Testis (tissue), 3 donors: ENCODE measurements around the gene PCSK2. TPM values are rescaled to one million over a fixed set of nuclear protein-coding genes. Genes with fewer than 3 reads are reported as not detected.

Experiments used
- DNase-seq: peaks from one replicate; pipeline ENCODE4 v3.0.0-alpha.2; 2019
- H3K27ac ChIP-seq, 2 donors: fragments of 200-600 bp; sonication (generic); one replicate each; pipeline ENCODE4 v1.5.1; 2019
- H3K27me3 ChIP-seq: fragments of 200-600 bp; sonication (generic); one replicate; pipeline ENCODE4 v1.5.1; 2019
- H3K36me3 ChIP-seq: fragments of 200-600 bp; sonication (generic); one replicate; pipeline ENCODE4 v1.5.1; 2017; ENCODE audit warnings: low read depth; ENCODE audit errors: missing control alignments
- H3K4me1 ChIP-seq: fragments of 200-600 bp; sonication (generic); one replicate; pipeline ENCODE4 v1.5.1; 2019
- H3K4me3 ChIP-seq, 2 donors: fragments of 200-600 bp; sonication (generic); one replicate each; pipeline ENCODE4 v1.5.1; 2017 to 2019
- H3K9me3 ChIP-seq: fragments of 200-600 bp; sonication (generic); one replicate; pipeline ENCODE4 v1.5.1; 2017
- POLR2A ChIP-seq: fragments of 450-650 bp; IDR thresholded peaks from one replicate; pipeline ENCODE4 v1.6.1; 2017; ENCODE audit warnings: antibody characterized with exemption, mild to moderate bottlenecking, moderate library complexity
- WGBS, 2 donors: methylation state at CpG; one replicate each; pipeline ENCODE4 v1.1.5; 2018; 5-methylcytosine and 5-hydroxymethylcytosine counted together
- intact Hi-C: fragments of 100-400 bp; cut with DNase I; formaldehyde crosslinking; loops from one replicate; pipeline ENCODE4 v1.15.1; 2023; ENCODE audit warnings: low total_unique reads
- polyA plus RNA-seq: library from polyadenylated mRNA; stranded (reverse); fragments of 350-450 nt; fragmentation: Illumina TruSeq; extraction: RNeasy Lipid Tissue Mini Kit (QIAGEN cat#74804); gene quantifications from one replicate; pipeline ENCODE4 v1.2.3, GENCODE V29; 2014; ENCODE audit warnings: low read depth, low replicate concordance; ENCODE audit not compliant: insufficient read depth
- total RNA-seq, 2 donors: library from RNA; depleted of rRNA; stranded (reverse); fragments of >200 nt; gene quantifications; one replicate each; pipeline ENCODE4 v1.2.3, GENCODE V29; 2016
- TF ChIP-seq, protein P1 (sequence below), 3 experiments: fragments of 450-650 bp in 2 of 3; fragments of 200-600 bp in 1 of 3; sonication (generic) in 1 of 3; IDR thresholded peaks; one replicate each; pipeline ENCODE4 v1.5.1; 2016 to 2019; ENCODE audit warnings: antibody characterized with exemption in 3 of 3, mild to moderate bottlenecking in 2 of 3, moderate library complexity in 1 of 3

Gene PCSK2
- total and polyA plus RNA-seq, 3 donors from 2014 or later, result 5.1 to 40.5 (median 11.7) TPM

DNA sequence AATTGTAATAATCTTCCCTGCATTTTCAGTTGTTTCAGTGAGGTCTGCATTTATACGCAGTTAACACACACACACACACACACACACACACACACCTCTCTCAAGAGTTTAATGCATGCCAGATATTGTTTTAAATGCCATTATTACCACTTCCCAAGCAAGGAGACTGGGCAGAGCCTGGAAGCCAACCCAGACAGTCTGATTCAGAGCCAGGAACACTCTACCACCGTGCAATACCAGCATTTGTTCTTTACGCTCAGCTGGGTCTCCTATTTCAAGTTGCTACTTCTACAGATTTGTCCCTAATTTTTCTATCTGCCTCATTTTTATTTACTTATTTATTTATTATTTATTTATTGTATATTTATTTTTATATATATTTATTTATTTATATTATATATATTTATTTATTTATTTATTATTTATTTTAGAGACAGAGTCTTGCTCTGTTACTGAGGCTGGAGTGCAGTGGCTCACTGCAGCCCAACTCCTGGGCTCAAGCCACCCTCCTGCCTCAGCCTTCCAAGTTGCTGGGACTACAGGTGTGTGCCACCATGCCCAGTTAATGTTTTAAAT is 68.4 kb downstream of the PCSK2 start:
- no peak for TF ChIP-seq POLR2A
- TF ChIP-seq, protein P1, sequence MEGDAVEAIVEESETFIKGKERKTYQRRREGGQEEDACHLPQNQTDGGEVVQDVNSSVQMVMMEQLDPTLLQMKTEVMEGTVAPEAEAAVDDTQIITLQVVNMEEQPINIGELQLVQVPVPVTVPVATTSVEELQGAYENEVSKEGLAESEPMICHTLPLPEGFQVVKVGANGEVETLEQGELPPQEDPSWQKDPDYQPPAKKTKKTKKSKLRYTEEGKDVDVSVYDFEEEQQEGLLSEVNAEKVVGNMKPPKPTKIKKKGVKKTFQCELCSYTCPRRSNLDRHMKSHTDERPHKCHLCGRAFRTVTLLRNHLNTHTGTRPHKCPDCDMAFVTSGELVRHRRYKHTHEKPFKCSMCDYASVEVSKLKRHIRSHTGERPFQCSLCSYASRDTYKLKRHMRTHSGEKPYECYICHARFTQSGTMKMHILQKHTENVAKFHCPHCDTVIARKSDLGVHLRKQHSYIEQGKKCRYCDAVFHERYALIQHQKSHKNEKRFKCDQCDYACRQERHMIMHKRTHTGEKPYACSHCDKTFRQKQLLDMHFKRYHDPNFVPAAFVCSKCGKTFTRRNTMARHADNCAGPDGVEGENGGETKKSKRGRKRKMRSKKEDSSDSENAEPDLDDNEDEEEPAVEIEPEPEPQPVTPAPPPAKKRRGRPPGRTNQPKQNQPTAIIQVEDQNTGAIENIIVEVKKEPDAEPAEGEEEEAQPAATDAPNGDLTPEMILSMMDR (IDR thresholded peaks at IDR 0.05), result no peak
- intact Hi-C loops, result no loop called here
- WGBS, 2 donors, result 82 to 91% methylated on average over 3 of the region's 3 CpGs

DNA sequence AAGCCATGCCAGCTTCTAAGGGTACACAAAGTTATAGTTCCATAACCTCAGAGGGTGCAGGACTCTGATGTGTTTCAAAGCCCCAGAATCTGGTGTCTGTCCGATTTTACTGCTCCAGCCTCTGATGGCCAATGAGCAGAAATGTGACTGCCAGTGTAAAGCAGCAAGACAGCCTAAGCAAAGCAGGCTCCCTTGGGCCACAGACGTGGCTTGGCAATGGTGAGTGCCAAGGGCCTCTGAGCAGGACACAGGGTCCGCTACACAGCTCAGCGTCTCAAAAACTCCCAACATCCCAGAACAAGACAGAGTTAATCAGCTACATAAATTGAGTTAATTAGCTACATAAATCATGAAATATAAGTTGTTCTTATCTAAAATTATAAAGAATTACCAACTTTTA is 69.2 kb downstream of the PCSK2 start:
- no peak for DNase-seq
- TF ChIP-seq POLR2A, result no peak
- TF ChIP-seq, protein P1 (IDR thresholded peaks at IDR 0.05), result no peak
- 70 to 80% methylated on average over 4 of the region's 4 CpGs for WGBS, 2 donors
- Histone ChIP-seq H3K27ac (no peak overlapping the region), H3K36me3 (no peaks in the 10 kb centered on the region), H3K27me3 (no peaks in the 10 kb centered on the region), H3K9me3 (no peaks in the 10 kb centered on the region), H3K4me1 (no peaks in the 10 kb centered on the region), H3K4me3 (no peak overlapping the region)
- intact Hi-C loops, result no loop called here

More for the DNA sequence above, 68.4 kb downstream of the PCSK2 start:
- no peak overlapping the region for H3K4me3 ChIP-seq
- H3K27ac ChIP-seq, result no peak overlapping the region
- DNase-seq, result no peak
- no peaks in the 10 kb centered on the region for H3K4me1 ChIP-seq
- H3K27me3 ChIP-seq, result no peaks in the 10 kb centered on the region
- H3K36me3 ChIP-seq, result no peaks in the 10 kb centered on the region
- H3K9me3 ChIP-seq, result no peaks in the 10 kb centered on the region

DNA sequence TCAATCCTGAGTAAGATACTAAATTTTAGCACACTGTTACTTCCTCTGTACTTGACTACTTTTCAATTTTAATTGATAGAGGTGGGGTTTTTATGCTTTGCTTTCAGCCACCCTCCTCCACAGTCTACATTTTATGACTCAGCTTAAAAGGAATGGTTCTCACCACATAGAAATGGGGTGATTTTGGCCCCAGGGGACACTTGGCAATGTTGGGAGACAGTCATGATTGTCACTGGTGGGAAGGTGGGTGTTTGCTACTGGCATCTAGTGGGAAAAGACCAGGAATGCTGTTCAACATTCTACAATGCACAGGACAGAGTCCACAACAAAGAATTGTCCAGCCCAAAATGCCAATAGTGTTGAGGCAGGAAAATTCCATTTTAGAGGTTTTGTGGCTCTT is 71.3 kb downstream of the PCSK2 start:
- TF ChIP-seq, protein P1 (IDR thresholded peaks at IDR 0.05), result no peak
- TF ChIP-seq POLR2A, result no peak
- no peaks in the 10 kb centered on the region for H3K36me3 ChIP-seq
- intact Hi-C loops, result no loop called here
- H3K27ac ChIP-seq, result no peak overlapping the region
- no peak for DNase-seq
- no peaks in the 10 kb centered on the region for H3K27me3 ChIP-seq
- H3K4me1 ChIP-seq, result no peaks in the 10 kb centered on the region
- no peaks in the 10 kb centered on the region for H3K9me3 ChIP-seq
- no peak overlapping the region for H3K4me3 ChIP-seq

DNA sequence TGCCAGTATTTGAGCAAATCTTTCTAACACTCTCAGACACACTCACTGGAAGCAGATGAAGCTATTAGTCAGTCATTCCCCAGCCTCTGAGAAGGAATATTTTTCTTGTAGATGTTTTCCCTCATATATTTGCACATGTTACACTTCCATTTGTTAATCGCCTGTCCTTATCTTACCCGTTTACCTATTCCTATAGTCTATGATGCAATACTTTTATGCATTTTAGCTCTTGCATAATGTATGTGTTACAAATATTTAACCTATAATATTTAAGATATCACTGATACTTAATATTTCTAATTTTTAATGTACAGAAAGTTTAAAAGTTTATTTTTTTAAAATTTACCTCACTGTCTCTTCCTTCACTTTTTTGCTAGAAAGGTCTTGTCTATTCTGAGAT is 71.9 kb downstream of the PCSK2 start:
- H3K36me3 ChIP-seq, result no peaks in the 10 kb centered on the region
- intact Hi-C loops, result no loop called here
- no peaks in the 10 kb centered on the region for H3K9me3 ChIP-seq
- DNase-seq, result no peak
- no peak for TF ChIP-seq POLR2A
- TF ChIP-seq, protein P1 (IDR thresholded peaks at IDR 0.05), result no peak
- no peaks in the 10 kb centered on the region for H3K4me1 ChIP-seq
- WGBS, 2 donors, result 95 to 96% methylated on average over 2 of the region's 2 CpGs
- no peak overlapping the region for H3K27ac ChIP-seq
- H3K27me3 ChIP-seq, result no peaks in the 10 kb centered on the region
- H3K4me3 ChIP-seq, result no peak overlapping the region

DNA sequence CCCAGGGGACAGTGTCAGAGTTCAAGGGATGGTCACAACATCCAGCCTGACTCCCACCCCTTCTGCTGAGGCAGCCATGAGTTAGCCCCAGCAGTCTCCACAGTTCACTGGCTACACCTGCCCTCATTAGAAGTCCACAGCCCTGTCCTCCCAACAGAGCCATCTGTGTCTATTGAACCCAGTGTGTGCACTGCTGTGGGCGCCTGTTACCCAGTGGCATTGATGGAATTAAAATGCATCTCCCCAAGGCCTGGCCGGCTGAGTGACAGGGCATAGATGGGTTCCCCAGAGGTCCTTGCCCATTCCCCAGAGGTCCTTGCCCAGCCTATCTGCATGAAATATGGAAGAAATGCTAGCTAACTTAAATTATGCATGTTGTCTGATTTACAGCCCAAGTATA is 73.3 kb downstream of the PCSK2 start:
- H3K9me3 ChIP-seq, result no peaks in the 10 kb centered on the region
- H3K27ac ChIP-seq, result no peak overlapping the region
- WGBS, 2 donors, result 80% methylated on average over 2 of the region's 2 CpGs; no CpG with 5 or more reads in 1 of the 2 donors
- DNase-seq, result no peak
- H3K36me3 ChIP-seq, result no peaks in the 10 kb centered on the region
- H3K4me1 ChIP-seq, result no peaks in the 10 kb centered on the region
- intact Hi-C loops, result no loop called here
- TF ChIP-seq POLR2A, result no peak
- TF ChIP-seq, protein P1 (IDR thresholded peaks at IDR 0.05), result no peak
- no peak overlapping the region for H3K4me3 ChIP-seq
- no peaks in the 10 kb centered on the region for H3K27me3 ChIP-seq
